Kidney capillary endothelial cell (primary cell): Measurements from ENCODE around the gene CDK5RAP2.
"Not testable (repeated sequence)": the region's sequence is repeated elsewhere in the genome, so short reads cannot be mapped to it uniquely, and the experiment has no call there.

Source experiments
- DNase-seq: peaks from one replicate; pipeline ENCODE4 v3.0.0-alpha.2; 2018; ENCODE audit warnings: low spot score

CDK5RAP2 gene

DNA sequence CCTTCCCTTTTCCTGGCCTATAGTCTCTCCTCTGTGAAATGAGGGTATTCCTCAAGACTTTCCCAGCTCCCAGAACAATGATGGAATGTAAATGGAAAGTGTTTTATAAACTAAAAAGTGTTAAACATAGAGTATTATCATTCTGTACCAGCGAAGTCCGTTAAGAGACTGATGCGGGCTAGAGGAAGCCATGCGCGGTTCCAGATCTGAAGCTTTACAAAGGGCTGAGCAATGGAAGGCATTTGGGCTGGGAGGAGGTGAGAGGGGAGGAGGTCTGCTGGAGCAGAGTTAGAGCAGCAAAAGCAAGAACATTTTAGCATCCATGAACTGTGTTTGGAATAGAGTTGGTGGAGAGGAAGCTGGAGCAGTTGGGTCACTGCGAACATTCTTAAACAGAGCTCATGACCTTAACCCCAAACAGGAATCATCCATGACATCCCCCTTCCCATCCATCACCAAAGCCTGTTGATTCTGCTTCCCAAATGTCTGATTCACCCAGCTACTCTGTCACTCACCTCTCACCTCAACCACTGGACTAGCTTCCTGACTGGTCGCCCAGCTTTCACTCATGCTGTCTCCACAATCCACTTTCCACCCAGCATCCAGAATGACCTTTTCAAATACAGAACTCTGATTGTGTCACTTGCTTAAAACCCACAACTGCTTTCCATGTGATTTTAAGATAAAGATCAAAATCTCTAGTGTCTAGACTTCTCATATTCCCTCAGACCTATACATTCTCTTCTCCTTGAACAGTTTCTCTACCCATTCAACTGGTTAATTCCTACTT, 37.1 kb downstream of the CDK5RAP2 start:
- peak; percentile 28 for DNase-seq

DNA sequence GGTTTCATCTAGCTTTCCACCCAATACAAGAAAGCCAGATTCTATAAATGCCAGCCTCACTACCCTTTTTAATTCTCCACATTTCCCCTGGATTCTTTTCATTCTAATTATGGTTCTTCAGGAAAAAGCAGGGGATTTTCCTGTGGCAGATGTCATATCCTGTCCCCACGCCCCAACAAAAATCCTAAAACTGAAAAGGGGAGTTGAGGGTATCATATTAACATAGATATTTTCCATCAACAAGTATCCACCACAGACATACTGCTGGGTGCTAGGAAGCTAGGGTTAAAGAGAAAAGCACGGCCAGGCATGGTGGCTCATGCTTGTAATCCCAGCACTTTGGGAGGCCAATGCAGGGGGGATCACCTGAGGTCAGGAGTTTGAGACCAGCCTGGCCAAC, 38.0 kb downstream of the CDK5RAP2 start:
- no peak for DNase-seq

DNA sequence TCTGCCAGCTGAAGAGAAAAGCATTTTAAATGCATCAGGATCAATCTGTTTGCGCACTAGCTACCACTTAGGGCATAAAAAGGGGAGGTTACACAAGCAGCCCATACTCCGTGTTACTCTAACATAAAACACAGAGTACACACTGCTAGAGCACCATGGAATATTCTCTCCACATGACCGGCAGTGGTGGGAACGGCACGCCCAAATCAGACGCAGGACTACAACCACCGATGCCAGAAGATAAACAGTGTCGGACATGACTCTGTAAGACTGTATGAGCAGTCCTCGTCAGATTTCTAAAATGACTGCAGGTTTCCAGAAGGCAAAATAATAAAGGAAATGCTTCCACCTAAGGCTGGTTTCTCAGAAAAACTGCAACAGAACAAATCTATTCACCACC, 40.0 kb downstream of the CDK5RAP2 start:
- DNase-seq, result no peak

DNA sequence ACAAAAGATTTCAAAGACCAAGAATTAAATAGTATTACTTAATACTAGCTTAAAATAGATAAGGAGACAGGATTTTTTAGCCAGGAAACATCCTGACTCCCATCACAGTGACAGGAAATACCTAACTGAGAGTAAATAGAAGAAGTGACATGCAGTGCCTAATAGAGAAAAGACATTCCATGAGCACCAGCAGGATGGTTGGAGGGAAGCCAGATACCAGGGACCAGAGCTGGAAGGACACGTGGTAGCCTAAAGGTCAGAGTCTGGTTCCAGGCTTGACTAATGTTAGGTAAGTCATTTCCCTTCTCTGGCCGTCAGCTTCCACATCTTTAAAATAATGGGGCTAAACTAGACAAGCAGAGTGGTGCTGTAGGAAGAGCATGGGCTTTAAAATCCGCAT, 41.6 kb downstream of the CDK5RAP2 start:
- peak; percentile 86 for DNase-seq

DNA sequence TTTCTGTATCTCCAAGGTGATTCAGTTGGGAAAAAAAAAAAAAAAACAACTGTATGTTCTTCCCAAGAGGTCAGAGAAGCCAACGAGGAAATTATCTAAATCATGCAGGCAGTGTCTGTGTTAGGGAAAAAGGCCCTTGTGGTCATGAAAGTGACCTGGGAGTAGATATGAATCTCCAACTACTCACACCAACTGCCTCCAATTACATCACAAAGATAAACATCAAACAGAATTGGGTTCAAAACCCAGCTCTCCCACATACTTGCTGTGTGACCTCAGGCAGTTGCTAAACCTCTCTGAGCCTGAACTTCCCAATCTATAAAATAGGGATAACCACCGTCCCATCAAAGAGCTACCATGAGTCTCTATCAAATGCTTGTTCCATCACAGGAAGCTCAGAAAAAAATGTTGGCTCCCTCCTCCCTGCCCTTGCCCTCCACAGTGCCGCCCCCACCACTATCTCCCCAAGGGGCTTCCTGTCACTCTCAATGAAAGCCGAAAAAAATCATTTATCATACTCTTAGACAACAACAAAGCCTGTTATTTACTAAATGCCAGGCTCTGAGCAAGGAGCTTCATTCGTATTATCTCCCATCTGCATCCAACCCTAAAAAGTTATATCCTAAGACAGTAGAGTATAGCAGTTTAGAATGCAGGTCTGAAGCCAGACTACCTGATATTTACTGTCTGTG, 42.9 kb downstream of the CDK5RAP2 start:
- no peak for DNase-seq

DNA sequence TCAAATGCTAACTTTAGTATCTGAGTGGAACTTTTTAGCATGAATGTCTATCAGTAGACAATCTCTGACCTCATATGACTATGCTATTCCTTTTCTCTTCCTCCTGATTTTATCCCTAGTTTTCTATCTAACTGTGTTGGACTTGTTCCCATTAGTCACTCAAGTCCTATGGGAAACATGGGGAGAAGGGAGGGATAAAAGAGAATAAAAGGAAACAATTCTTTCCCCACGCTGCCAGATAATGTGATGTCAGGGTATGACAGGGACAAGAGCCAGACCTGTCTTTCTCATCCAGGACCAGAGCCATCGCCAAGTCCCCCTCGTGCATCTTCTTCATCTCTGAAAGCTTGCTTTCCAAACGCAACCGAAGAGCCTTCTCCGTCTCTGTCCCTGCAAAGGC, 43.9 kb downstream of the CDK5RAP2 start:
- DNase-seq, result no peak

DNA sequence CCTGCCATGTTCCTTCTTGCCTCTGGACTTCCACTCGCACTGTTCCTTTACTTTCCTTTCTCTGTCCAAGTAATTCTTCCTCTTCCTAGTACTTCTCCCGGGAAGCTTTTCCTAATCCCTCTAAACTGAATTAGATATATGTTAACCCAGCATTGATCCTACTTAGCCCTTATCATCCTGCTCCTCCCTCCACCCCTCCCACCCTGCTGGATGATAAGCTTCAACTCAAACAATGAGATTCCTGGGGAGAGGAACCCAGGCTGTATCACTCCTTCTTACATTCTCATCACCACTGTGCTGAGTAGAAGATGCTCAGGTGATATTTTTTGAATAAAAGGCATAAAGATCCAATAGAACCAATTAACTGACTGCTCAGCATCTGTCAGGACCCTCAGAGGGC, 45.7 kb downstream of the CDK5RAP2 start:
- no peak for DNase-seq

DNA sequence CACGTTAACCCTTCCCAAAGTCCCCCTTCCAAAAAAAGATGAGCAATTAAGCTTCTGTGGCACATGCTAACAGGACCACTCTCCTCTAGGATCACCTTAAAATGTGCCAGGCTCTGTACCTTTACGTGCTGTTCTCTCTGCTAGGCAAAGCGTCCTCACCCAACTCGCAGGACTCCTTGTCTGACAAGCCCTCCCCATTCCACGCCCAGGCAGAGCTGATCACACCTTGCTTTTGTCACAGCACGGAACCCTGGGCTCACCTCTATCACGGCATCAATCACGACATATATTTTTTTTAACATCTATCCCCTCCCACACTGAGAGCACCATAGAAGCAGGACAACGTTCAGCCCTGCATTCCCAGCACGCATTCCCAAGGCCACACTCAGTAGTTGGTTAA, 47.1 kb downstream of the CDK5RAP2 start:
- DNase-seq, result no peak

DNA sequence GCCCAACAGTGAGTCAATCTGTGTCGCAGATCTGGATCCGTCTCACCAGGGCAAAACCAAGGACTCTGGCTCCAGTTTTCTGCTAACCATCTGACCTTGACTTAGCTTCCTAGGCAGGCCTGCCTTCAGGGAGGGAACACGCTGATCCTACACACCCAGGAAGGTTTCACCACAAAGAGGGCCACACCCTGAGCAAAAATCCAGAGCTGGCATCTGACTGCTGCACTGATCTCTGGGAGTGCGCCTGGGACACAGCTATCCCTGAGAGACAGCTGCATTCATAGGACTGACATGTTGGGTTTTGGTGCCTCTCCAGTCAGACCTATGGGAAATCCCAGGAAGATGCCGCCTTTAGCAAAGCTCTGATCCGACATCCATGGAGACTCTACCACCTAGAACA, 47.5 kb downstream of the CDK5RAP2 start:
- DNase-seq, result no peak

DNA sequence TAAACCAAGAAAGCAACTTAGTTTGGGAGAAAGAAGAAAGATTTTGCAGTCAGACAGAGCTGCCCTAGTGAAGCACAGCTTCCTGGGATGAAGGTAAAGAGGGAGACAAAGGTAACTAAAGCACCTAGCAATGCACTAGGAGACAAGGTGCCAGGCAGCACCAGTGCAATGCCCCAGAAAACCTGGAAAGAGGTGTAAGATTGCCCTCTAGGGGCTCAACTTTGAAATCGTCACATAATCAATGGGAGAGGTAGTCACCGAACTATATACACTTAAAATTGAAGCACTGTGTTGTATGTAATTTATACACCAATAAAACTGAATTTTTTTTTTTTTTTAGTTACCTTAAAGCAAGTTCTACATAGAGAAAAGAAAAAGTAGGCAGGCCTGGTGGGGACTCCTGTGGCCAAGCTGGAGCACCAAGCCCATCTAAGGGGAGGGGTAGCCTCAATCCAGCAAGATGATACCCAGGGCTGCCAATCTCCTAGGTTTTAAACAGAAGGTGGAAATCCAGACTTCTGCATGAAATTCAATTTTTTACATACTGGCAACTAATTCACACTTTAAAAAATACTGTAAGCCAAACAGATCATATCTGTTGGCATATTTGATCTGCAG, 48.2 kb downstream of the CDK5RAP2 start:
- no peak for DNase-seq

DNA sequence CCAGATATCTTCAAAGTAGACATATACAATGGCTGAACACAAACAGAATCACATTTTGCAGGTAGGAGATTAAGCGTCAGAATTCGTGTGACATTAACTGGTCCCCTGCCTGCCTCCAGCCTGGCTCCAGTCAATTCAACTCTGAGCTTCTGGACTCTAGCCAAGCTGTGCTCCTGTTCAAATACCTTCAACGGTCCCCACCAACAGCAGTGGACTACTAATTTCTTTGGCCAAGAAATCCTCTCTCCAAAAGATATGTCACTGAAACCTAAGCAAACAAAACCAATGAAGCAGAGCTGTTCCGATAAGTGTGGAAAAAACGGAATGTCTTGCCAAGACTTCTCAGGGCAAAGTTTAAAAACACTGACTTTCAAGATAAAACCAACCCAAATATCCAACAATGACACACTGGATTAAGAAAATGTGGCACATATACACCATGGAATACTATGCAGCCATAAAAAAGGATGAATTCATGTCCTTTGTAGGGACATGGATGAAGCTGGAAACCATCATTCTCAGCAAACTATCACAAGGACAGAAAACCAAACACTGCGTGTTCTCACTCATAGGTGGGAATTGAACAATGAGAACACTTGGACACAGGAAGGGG, 49.6 kb downstream of the CDK5RAP2 start:
- not testable (repeated sequence) for DNase-seq

DNA sequence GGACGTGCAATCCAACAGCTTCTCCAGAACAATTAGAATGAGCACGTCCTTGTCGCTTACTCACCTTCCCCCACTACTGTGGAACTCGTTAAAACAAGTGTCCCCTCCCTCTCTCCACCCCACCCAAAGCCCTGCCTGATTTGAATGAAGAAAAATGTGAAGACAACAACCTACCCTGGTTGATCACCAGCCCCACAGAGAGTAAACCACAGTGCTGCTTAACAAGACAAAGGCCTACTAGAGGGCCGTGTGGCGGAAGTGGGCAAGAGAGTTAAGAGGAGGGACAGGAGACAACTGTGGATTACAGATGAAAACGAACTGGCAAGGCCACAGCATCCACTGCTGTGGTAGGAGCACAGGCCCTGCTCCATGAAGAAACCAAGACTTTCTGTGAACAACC, 51.1 kb downstream of the CDK5RAP2 start:
- no peak for DNase-seq

DNA sequence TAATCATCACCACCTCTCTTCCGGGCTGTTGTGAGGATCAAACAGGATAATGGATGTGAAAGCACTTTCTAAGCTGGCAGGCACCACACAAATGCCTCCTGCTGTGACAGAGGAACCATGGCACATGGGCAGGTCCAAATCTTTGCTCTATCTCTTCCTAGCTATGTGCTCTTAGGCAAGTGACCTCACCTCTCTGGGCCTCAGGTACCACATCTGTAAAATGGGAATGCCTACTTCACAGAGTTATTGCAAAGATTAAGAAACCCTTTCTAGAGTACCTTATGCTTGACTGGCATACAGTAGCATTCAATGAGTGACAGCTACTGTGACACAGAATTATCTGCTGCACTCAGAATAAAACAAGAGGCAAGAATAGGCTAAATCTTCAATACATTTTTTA, 51.6 kb downstream of the CDK5RAP2 start:
- no peak for DNase-seq

DNA sequence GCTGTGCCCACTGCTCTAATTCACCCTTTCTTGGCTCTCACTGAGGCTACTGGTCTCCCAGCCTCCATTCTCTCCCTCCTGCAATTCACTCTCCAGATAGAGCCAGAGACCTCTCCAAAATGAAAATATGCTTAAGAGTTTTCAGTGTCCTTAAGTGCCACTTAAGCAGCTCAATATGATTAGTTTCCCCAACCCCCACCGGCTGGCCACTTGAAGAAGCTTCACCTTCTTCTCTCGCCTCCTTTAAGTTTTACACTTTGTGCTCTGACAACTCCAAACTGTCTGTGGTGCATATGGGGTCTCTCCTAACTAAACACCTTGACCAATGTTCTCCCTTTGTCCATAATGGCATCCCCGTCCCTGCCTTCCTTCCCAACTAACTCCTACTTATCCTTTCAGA, 53.4 kb downstream of the CDK5RAP2 start:
- no peak for DNase-seq

DNA sequence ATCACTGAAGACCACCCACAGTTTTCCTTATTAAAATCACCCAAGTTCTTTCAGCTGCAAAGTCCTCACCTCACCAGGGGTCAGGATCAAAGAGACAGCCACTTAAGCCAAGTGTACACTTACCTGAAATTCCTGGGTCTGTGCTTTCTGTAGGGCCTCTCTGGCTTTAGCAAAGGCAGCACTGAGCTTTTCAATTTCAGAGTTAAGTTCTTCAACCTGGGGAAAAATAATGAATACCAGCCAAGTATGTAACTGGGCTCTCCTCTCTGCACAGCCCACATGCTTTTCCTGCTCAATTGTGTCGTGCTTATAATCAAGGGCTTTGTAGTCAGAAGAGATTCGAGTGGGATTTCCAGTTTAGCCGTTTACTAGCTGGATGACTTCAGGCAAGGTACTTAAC, 55.1 kb downstream of the CDK5RAP2 start:
- DNase-seq, result no peak

DNA sequence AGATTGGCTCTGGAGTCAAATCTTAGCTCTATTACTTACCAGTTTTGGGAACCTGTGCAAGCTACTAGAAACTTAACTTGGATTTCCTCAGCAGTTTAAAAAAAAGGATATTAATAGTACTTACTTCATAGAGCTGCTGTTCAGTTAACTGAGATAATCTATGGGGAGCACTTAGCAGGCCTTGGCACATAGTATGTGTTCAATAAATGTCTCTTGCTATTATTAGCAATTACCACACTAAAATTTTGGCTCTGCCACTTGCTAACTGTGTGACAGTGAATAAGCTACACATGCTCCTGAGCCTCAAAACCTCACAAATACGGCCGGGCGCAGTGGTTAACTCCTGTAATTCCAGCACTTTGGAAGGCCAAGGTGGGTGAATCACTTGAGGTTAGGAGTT, 55.9 kb downstream of the CDK5RAP2 start:
- no peak for DNase-seq

DNA sequence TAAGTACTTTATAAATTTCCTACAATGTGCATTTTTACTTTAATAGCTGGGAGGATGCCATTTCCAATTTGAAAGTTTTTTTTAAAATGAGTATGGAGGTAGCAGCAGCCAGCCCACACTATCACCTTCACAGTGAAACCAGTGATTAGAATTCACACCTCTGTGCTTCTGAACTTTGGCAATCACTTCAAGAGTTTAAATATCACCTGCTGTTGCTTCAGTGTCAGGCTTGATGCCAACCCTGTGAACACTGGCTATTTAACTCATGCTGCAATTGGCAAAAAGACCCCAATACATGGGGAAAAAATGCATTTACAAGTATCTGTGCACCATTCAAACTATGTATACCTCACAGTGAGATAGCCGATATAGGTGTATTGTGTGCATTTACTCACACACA, 57.4 kb downstream of the CDK5RAP2 start:
- DNase-seq, result no peak

DNA sequence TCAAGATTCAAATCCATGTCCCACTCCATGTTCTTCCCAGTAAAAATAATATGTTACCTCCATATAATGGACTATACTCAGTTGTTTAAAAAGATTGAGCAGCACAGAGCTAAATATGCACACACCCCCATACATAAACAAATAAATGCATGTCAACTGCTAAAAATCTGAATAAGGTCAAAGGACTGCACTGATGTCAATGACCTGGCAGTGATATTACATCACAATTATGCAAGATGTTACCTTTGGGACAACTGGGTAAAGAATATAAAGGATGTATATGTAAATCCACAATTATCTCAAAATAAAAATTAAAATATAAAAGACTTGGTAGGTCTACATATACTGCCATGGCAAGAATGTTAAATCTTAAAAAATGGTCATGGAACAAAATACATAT, 57.9 kb downstream of the CDK5RAP2 start:
- no peak for DNase-seq

DNA sequence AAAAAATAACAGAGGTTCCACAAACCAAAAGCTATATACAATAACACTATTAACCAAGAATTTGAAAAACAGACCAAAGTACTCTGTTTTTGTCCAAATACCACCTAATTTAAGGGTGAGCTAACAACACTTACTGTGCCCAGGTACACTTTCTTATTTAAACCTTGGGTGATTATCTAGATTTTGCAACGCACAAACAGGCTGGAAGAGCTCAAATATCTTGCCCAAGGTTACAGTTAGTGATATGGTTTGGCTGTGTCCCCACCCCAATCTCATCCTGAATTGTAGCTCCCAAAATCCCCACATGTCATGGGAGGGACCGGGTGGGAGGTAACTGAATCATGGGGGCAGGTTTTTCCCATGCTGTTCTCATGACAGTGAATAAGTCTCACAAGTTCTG, 58.9 kb downstream of the CDK5RAP2 start:
- DNase-seq, result no peak

DNA sequence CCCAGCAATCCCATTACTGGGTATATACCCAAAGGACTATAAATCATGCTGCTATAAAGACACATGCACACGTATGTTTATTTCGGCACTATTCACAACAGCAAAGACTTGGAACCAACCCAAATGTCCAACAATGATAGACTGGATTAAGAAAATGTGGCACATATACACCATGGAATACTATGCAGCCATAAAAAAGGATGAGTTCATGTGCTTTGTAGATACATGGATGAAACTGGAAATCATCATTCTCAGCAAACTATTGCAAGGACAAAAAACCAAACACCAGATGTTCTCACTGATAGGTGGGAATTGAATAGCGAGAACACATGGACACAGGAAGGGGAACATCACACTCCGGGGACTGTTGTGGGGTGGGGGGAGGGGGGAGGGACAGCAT, 64.0 kb downstream of the CDK5RAP2 start:
- DNase-seq, result not testable (repeated sequence)

DNA sequence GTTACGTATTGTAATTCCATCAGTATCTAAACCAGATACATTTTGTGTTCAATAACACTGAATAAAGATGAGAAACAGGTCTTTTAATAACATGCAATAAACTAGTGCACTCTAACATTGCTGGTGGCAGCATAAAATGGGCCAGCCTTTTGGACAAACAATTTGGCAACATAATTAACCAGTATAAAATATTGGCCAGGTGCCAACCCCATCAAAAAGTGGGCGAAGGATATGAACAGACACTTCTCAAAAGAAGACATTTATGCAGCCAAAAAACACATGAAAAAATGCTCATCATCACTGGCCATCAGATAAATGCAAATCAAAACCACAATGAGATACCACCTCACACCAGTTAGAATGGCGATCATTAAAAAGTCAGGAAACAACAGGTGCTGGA, 64.5 kb downstream of the CDK5RAP2 start:
- DNase-seq, result not testable (repeated sequence)

DNA sequence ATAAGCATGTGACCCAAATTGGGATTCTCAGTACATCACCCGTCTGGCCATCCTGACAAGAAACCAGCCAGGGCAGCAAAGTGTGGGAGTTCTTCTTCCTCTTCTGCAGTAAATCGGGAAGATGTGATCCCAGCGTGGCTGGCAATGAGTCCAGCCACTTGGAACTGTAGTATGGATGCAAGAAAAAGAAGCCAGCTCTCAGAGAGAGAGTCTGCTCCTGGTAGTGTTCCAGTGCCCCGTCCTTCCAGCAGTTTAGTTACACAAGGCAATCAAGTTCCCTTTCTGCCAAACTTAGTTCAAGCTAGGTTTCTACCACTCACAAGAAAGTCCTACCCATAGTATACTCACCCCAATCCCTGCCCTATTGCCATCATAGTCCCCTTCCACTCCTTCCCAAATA, 65.6 kb downstream of the CDK5RAP2 start:
- no peak for DNase-seq

DNA sequence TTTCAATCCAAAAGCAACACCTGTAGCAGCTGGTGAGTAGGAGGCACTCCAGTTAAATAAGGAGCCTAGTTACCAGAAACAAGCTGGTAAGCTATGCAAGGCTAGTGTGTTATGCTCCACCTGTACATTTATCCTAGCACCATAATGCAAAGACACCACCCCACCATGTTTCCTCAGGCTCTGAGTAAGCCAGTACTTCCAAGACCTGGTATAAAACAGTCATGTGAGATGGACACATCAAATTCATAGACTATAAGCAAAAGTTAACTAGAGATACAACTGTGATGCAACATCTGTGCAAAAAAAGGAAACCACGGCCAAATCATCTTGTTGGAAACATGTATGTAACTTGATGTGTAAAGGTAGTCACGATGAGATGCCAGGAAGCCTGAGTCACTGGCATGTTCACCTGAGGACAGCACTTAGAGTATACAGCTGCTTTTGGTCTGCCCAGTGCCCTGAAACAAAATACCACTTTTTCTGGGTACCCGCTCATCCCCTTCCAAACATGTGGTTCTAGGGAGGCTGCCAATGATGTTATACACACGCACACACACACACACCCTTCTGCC, 66.1 kb downstream of the CDK5RAP2 start:
- no peak for DNase-seq
